Keratinocyte (primary cell): Measurements from ENCODE around the gene BMAL2. TPM values are rescaled to one million over a fixed set of nuclear protein-coding genes. Genes with fewer than 3 reads are reported as not detected.

ENCODE experiments used
- DNase-seq: peaks from one replicate; pipeline ENCODE4 v3.0.0-alpha.2; 2011; ENCODE audit warnings: low read depth, missing footprints, low spot score
- FAIRE-seq: peaks from 2 replicates; lab custom pipeline; 2011; peaks lifted over from hg19 to GRCh38; lab: Jason Lieb, UNC
- H2AFZ ChIP-seq: 2 replicates; pipeline ENCODE4 v1.6.0; 2012; ENCODE audit warnings: low read length, control low read depth, inconsistent platforms; ENCODE audit not compliant: control insufficient read depth
- H3K27ac ChIP-seq: 2 replicates; pipeline ENCODE4 v1.5.1; 2011; ENCODE audit warnings: low read length; ENCODE audit not compliant: control insufficient read depth, insufficient read depth
- H3K27me3 ChIP-seq: 3 replicates; pipeline ENCODE4 v1.6.0; 2011; ENCODE audit warnings: low read length; ENCODE audit not compliant: control insufficient read depth, insufficient read depth; ENCODE audit errors: extremely low read depth
- H3K36me3 ChIP-seq, 2 experiments: 2 replicates in 1 of 2; 3 replicates in 1 of 2; pipeline ENCODE4 v1.5.1; 2011; ENCODE audit warnings: low read length in 2 of 2, mild to moderate bottlenecking in 1 of 2; ENCODE audit not compliant: control insufficient read depth in 2 of 2, insufficient read depth in 2 of 2; ENCODE audit errors: extremely low read depth in 1 of 2
- H3K4me1 ChIP-seq: 3 replicates; pipeline ENCODE4 v1.5.1; 2011; ENCODE audit warnings: low read length; ENCODE audit not compliant: control insufficient read depth, insufficient read depth; ENCODE audit errors: extremely low read depth
- H3K4me2 ChIP-seq: 3 replicates; pipeline ENCODE4 v1.6.0; 2011; ENCODE audit warnings: low read depth, low read length; ENCODE audit not compliant: control insufficient read depth, insufficient read depth; ENCODE audit errors: extremely low read depth
- H3K4me3 ChIP-seq, 3 experiments: fragments of 200-600 bp in 1 of 3; sonication (generic) in 1 of 3; 2 replicates in 2 of 3; 3 replicates in 1 of 3; pipeline ENCODE4 v1.5.1; 2011 to 2016; ENCODE audit warnings: low read length in 3 of 3, mild to moderate bottlenecking in 3 of 3, control low read depth in 2 of 3, inconsistent platforms in 1 of 3, low read depth in 1 of 3, mixed read lengths in 1 of 3, mixed run types in 1 of 3, moderate library complexity in 1 of 3; ENCODE audit not compliant: control insufficient read depth in 2 of 3, insufficient read depth in 2 of 3; ENCODE audit errors: extremely low read depth in 1 of 3
- H3K79me2 ChIP-seq: 2 replicates; pipeline ENCODE4 v1.6.0; 2012; ENCODE audit warnings: low read length; ENCODE audit not compliant: control insufficient read depth, insufficient read depth
- H3K9ac ChIP-seq: 3 replicates; pipeline ENCODE4 v1.6.0; 2011; ENCODE audit warnings: low read length; ENCODE audit not compliant: control insufficient read depth, insufficient read depth; ENCODE audit errors: extremely low read depth
- H3K9me1 ChIP-seq: 3 replicates; pipeline ENCODE4 v1.6.0; 2011; ENCODE audit warnings: low read length; ENCODE audit not compliant: control insufficient read depth, insufficient read depth; ENCODE audit errors: extremely low read depth
- H3K9me3 ChIP-seq: 2 replicates; pipeline ENCODE4 v1.5.1; 2012; ENCODE audit warnings: low read depth, low read length; ENCODE audit not compliant: control insufficient read depth
- H4K20me1 ChIP-seq: 3 replicates; pipeline ENCODE4 v1.6.0; 2011; ENCODE audit warnings: low read length; ENCODE audit not compliant: control insufficient read depth, insufficient read depth; ENCODE audit errors: extremely low read depth
- EZH2 ChIP-seq: IDR thresholded peaks from one replicate; pipeline ENCODE4 v1.6.1; 2012; ENCODE audit warnings: inconsistent platforms, mild to moderate bottlenecking, low read length, moderate library complexity
- dilution Hi-C: fragments of 300-500 bp; cut with MboI; formaldehyde crosslinking; loops from one replicate; pipeline ENCODE4 v1.7.0; 2020; ENCODE audit warnings: low sequenced_read_pairs; ENCODE audit not compliant: extremely low pct_ligation_motif_present
- polyA plus RNA-seq, 5 experiments: library from polyadenylated mRNA; depleted of rRNA in 3 of 5; stranded (reverse) in 3 of 5; stranded (forward) in 1 of 5; unstranded in 1 of 5; fragments of >200 nt; gene quantifications; 1 replicate in 1 of 5; 2 replicates in 3 of 5; 3 replicates in 1 of 5; pipeline versions ENCODE4 v1.2.1 to v1.2.3, GENCODE V29; 2011 to 2012; ENCODE audit warnings: missing spikeins in 2 of 5, low read depth in 1 of 5, low replicate concordance in 1 of 5
- TF ChIP-seq, protein P1 (sequence below), 3 experiments: IDR thresholded peaks in 1 of 3; conservative IDR thresholded peaks in 1 of 3; optimal IDR thresholded peaks in 1 of 3; 2 replicates in 2 of 3; 3 replicates in 1 of 3; pipeline versions ENCODE3 to v1.5.1; 2011; ENCODE audit warnings: low read length in 3 of 3, mild to moderate bottlenecking in 3 of 3, moderate library complexity in 2 of 3, control low read depth in 1 of 3, inconsistent platforms in 1 of 3; ENCODE audit not compliant: insufficient read depth in 2 of 3; ENCODE audit errors: extremely low read depth in 1 of 3

The BMAL2 gene
- polyA plus RNA-seq, 1 donor (not counting 4 experiments of a cell fraction or from before 2014, with no cell fraction given), result 33.6 TPM

DNA sequence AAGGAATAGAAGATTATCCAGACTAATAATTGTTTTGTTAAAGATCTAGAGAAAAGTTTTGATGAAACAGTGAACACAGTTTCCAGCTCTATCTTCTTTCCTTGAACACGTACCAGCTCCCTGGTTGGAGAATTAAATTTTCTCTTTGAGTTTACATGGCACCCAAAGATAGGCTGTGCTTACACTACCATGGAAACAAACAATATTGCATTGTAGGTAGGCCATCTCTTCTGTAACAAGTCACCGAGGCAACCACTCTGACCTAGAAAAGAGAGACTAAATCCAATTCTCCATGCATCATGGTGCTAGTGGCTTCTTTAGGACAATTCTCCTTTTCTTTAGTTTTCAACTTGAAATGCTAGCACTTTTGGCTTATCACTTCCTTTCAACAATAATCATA lies 9.9 kb downstream of the BMAL2 start:
- Histone ChIP-seq H2AFZ (no peak overlapping the region), H3K4me3 (peak overlapping the region in 2 of 3 experiments; percentile 8 to 34)

DNA sequence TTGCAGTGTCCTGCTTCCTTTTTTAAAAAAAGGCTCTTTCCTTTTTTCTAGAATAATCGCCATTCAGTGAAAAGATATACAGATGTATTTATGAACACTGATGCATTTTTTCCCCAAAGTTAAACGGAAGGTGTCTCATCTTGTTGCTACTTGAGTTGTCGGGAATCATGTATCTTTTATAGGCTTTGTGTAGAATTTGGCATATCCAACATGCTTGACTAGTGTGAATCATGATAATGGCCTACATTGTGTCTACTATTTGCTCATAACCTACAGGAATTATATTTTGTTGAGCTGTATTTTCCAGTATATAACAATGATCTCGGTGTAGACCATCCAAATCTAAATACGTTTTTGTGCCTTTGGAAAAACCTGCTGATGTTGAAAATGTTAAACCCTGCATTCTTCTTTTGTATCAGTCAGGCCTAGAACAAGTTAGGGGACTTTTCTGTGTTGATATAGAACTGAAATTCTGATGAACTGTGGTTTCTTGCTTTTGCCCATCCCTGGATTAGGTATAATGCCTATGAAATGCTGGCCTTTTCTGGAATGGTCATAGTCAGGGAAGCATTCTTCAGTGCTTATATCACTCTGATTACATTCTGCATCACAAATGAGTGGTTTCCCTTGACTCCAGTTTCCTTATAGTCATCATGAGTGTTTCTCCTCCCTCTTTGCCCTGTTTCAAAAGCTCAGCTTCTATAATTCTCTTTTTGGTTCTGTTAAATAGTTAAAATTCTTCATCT lies 10.8 kb downstream of the BMAL2 start:
- Histone ChIP-seq H3K4me2 (peak overlapping the region; percentile 74), H3K79me2 (peaks cover 79% of the 10 kb centered on the region), H3K9me1 (no peaks in the 10 kb centered on the region), H3K9me3 (no peaks in the 10 kb centered on the region), H4K20me1 (no peaks in the 10 kb centered on the region), H3K4me3 (peak overlapping the region in 2 of 3 experiments; percentile 34 to 40), H3K36me3 (peaks cover 0 to 3% of the 10 kb centered on the region in 2 experiments), H3K27ac (peak overlapping the region; percentile 97), H2AFZ (no peak overlapping the region), H3K9ac (peak overlapping the region; percentile 65), H3K4me1 (peaks cover 71% of the 10 kb centered on the region), H3K27me3 (no peaks in the 10 kb centered on the region)
- no peak for TF ChIP-seq EZH2
- TF ChIP-seq, protein P1, sequence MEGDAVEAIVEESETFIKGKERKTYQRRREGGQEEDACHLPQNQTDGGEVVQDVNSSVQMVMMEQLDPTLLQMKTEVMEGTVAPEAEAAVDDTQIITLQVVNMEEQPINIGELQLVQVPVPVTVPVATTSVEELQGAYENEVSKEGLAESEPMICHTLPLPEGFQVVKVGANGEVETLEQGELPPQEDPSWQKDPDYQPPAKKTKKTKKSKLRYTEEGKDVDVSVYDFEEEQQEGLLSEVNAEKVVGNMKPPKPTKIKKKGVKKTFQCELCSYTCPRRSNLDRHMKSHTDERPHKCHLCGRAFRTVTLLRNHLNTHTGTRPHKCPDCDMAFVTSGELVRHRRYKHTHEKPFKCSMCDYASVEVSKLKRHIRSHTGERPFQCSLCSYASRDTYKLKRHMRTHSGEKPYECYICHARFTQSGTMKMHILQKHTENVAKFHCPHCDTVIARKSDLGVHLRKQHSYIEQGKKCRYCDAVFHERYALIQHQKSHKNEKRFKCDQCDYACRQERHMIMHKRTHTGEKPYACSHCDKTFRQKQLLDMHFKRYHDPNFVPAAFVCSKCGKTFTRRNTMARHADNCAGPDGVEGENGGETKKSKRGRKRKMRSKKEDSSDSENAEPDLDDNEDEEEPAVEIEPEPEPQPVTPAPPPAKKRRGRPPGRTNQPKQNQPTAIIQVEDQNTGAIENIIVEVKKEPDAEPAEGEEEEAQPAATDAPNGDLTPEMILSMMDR (optimal IDR thresholded peaks at IDR 0.05 in 1 of 3, IDR thresholded peaks at IDR 0.05 in 1 of 3, conservative IDR thresholded peaks at IDR 0.05 in 1 of 3; ENCODE audit: extremely low read depth in 1 of 3, insufficient read depth in 2 of 3, low read length in 3 of 3), result no peak
- DNase-seq, result peak; percentile 69
- FAIRE-seq, result peak; percentile 95
- dilution Hi-C loops, result no loop called here

More for the DNA sequence above, 9.9 kb downstream of the BMAL2 start:
- peak overlapping the region; percentile 97 for H3K27ac ChIP-seq
- no peaks in the 10 kb centered on the region for H3K9me3 ChIP-seq
- no peaks in the 10 kb centered on the region for H3K27me3 ChIP-seq
- dilution Hi-C loops, result no loop called here
- no peaks in the 10 kb centered on the region for H4K20me1 ChIP-seq
- peak overlapping the region; percentile 74 for H3K4me2 ChIP-seq
- no peak for DNase-seq
- no peaks in the 10 kb centered on the region for H3K9me1 ChIP-seq
- peak overlapping the region; percentile 65 for H3K9ac ChIP-seq
- peaks cover 74% of the 10 kb centered on the region for H3K4me1 ChIP-seq
- TF ChIP-seq, protein P1 (optimal IDR thresholded peaks at IDR 0.05 in 1 of 3, IDR thresholded peaks at IDR 0.05 in 1 of 3, conservative IDR thresholded peaks at IDR 0.05 in 1 of 3; ENCODE audit: extremely low read depth in 1 of 3, insufficient read depth in 2 of 3, low read length in 3 of 3), result no peak
- no peak for TF ChIP-seq EZH2
- H3K36me3 ChIP-seq, result peaks cover 0 to 3% of the 10 kb centered on the region in 2 experiments
- no peak for FAIRE-seq
- peaks cover 80% of the 10 kb centered on the region for H3K79me2 ChIP-seq
